Breast epithelium (tissue), 3 donors: ENCODE results near the gene NKX2-4.

Experiments
- POLR2A ChIP-seq: fragments of 450-650 bp; IDR thresholded peaks from one replicate; pipeline ENCODE4 v1.6.1; 2016; ENCODE audit warnings: antibody characterized with exemption, mild to moderate bottlenecking, moderate library complexity
- POLR2AphosphoS5 ChIP-seq, 3 donors: sonication (generic); formaldehyde crosslinking; IDR thresholded peaks; one replicate each; pipeline ENCODE4 v1.6.1; 2017; ENCODE audit warnings: antibody characterized with exemption in 3 of 3
- TF ChIP-seq, protein P1 (sequence below), 3 donors: fragments of 450-650 bp; IDR thresholded peaks; one replicate each; pipeline ENCODE4 v1.5.1; 2016 to 2017; ENCODE audit warnings: antibody characterized with exemption in 3 of 3, mild to moderate bottlenecking in 3 of 3, moderate library complexity in 3 of 3

DNA sequence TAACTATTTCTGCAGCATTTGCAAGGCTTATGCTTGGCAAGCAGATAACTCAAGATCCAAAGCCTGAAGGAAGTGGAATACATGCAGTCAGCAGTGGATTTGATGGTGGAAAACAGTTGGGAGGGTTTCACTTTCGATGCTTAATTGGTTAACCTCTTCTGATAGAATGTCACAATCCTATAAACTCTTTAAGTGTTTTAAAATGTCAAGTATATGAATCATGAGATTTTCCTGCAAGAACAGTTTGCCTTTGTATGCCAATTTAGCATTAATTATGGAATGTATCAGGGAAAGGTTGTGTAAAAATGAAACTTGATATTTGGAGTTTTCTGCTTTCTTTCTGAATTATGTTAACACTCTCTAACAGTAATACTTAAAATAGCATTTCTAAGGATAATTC lies 36.6 kb downstream of the NKX2-4 start:
- no peak for TF ChIP-seq POLR2AphosphoS5 (IDR thresholded peaks at IDR 0.05)
- TF ChIP-seq, protein P1, sequence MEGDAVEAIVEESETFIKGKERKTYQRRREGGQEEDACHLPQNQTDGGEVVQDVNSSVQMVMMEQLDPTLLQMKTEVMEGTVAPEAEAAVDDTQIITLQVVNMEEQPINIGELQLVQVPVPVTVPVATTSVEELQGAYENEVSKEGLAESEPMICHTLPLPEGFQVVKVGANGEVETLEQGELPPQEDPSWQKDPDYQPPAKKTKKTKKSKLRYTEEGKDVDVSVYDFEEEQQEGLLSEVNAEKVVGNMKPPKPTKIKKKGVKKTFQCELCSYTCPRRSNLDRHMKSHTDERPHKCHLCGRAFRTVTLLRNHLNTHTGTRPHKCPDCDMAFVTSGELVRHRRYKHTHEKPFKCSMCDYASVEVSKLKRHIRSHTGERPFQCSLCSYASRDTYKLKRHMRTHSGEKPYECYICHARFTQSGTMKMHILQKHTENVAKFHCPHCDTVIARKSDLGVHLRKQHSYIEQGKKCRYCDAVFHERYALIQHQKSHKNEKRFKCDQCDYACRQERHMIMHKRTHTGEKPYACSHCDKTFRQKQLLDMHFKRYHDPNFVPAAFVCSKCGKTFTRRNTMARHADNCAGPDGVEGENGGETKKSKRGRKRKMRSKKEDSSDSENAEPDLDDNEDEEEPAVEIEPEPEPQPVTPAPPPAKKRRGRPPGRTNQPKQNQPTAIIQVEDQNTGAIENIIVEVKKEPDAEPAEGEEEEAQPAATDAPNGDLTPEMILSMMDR (IDR thresholded peaks at IDR 0.05) = no peak
- no peak for TF ChIP-seq POLR2A
